Measurements from ENCODE around the gene MT1A.

Gene MT1A

DNA sequence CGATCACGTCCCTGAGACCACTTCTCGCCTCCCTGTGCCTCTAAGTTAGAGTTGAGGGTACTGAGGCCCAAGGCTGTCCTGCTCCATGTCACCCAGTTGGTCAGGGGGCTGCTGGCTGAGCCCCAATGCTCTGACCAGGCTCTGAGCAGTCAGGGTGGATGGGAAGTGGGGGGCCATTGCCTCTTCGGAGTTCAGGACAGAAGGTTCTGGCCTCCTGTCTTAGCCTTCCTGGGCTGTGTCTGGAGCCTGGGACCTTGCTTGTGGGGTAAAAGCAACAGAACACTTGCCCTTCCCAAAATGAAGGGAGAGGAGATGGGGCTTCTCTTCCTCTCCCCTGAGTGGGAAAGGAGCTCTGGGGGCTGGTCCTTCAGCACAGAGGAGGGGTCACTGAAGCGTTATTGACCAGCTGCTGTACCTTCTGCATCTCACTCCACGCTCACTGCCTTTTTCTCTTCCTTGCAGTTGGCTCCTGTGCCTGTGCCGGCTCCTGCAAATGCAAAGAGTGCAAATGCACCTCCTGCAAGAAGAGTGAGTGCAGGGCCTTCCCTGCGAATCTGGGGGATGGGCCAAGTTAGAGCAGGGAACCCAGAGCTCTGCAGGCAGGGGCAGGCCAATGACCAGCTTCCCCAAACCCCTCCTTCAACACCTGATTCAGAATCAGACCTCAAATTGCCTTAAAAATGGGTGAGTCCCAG, 44.4 kb downstream of the MT1A start:
- TF ChIP-seq, protein P1, sequence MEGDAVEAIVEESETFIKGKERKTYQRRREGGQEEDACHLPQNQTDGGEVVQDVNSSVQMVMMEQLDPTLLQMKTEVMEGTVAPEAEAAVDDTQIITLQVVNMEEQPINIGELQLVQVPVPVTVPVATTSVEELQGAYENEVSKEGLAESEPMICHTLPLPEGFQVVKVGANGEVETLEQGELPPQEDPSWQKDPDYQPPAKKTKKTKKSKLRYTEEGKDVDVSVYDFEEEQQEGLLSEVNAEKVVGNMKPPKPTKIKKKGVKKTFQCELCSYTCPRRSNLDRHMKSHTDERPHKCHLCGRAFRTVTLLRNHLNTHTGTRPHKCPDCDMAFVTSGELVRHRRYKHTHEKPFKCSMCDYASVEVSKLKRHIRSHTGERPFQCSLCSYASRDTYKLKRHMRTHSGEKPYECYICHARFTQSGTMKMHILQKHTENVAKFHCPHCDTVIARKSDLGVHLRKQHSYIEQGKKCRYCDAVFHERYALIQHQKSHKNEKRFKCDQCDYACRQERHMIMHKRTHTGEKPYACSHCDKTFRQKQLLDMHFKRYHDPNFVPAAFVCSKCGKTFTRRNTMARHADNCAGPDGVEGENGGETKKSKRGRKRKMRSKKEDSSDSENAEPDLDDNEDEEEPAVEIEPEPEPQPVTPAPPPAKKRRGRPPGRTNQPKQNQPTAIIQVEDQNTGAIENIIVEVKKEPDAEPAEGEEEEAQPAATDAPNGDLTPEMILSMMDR (IDR thresholded peaks at IDR 0.05; ENCODE audit: insufficient read depth, low read depth, low read length, missing control alignments), result no peak
- peak overlapping the region; percentile 63 for H3K4me3 ChIP-seq (ENCODE audit: low read depth, low read length)
- no peak for DNase-seq (ENCODE audit: low read depth)

DNA sequence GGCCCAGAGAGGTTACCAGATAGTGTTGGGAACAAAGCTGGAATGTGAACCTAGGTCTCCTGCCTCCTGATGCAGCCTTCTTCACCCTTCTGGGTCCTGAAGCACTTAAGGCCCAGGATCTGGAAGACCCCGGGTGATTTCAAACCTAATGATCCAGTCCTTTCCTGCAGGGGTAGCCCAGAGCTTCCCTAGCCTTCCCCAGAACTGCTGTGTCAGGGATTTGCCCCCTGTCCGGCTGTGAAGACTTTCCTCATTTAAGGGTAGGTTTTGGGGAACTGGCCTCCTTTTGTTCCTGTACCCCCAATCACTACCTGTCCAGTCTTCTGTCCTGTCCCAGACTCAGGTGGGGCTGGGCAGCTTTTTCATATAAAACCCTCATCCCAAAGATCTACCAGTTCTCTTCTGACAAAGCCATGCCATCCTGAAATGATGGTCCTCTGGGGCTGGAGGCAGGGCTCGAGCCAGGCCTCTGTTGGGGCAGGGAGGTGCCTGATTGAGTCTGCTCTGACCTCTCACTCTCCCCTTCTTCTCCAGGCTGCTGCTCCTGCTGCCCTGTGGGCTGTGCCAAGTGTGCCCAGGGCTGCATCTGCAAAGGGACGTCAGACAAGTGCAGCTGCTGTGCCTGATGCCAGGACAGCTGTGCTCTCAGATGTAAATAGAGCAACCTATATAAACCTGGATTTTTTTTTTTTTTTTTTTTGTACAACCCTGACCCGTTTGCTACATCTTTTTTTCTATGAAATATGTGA, 45.1 kb downstream of the MT1A start:
- H3K4me3 ChIP-seq (ENCODE audit: low read depth, low read length), result no peak overlapping the region
- TF ChIP-seq, protein P1 (IDR thresholded peaks at IDR 0.05; ENCODE audit: insufficient read depth, low read depth, low read length, missing control alignments), result no peak
- no peak for DNase-seq (ENCODE audit: low read depth)

DNA sequence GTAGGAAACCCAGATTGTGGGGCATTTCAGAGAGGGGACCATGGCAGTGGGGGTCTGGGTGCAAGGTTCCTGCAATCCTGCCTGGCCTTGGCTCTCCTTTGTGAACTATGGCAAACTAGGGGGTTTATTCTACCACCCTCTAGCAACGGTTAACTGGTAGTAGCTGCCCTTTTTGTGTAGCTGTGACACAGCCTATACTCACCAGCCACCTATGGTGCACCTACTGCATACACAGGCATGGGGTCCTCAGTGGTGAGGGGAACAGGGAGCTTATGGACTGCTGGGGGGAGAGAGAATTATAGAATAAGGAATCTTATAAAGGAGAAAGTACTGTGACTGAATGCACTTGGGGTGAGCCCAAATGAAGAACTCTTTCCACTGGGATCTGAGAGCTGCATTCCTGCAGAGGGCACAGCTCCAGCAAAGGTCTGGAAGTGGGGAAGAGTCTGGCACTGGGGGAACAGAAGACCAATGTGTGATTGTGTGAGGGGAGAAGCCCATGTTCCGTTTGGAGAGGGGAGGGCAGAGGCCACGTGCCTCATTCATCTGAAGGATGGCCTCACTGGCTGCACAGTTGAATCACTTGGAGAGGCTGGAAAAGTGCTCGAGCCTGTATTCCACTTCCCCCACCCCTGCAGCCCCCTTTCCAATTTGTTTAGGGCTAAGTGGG, 45.9 kb downstream of the MT1A start:
- H3K4me3 ChIP-seq (ENCODE audit: low read depth, low read length), result no peak overlapping the region
- no peak for DNase-seq (ENCODE audit: low read depth)
- TF ChIP-seq, protein P1 (IDR thresholded peaks at IDR 0.05; ENCODE audit: insufficient read depth, low read depth, low read length, missing control alignments), result no peak

DNA sequence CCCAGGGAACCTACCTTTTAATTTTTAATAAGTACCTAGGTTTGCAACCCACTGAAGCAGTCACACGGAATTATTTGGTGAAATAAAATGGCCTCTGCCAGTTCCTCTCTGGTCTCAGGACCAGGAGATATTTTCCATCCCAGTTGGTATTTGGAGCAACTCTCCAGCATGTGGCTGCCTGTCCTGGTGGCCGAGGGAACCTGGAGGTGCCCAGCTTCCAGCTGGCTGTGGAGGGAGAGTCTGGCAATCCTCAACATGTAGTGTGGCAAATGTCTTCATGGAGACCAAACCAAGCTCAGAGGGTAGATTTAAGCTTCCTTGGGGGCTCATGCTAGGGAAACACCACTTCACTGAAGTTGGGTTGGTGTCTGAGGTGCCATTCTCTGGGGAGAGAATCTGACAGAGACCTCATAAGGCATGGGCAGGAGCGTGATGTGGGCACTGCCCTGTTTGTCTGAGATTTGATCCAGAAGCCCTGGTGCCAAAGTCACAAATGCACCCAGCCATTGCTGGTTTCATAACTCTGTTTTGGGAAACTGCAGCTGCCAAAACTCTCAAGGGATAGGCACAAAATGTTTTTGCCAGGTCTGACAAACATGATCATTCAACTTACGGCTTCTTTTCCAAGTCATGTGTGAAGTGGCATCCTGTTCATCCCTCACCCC, 46.6 kb downstream of the MT1A start:
- no peak for DNase-seq (ENCODE audit: low read depth)
- TF ChIP-seq, protein P1 (IDR thresholded peaks at IDR 0.05; ENCODE audit: insufficient read depth, low read depth, low read length, missing control alignments), result no peak
- H3K4me3 ChIP-seq (ENCODE audit: low read depth, low read length), result no peak overlapping the region

DNA sequence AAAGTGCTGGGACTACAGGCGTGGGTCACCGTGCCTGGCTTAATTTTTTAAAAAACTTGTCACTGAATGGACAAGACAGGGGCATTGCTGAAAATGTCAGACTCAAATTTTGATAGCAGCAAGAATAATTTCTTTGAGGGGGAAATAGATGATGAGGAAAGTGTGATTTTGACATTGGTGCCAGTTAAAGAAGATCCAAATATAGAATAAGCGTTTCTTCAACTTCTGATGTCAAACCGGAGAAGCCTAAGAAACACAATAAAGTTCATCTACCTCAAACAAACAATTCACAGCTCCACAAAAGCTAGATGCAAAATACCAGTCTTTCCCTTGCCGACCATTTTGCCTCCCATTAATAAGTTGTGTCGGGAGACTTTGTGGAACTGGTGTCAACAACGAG, 48.3 kb downstream of the MT1A start:
- H3K4me3 ChIP-seq (ENCODE audit: low read depth, low read length), result no peak overlapping the region
- DNase-seq (ENCODE audit: low read depth), result no peak
- TF ChIP-seq, protein P1 (IDR thresholded peaks at IDR 0.05; ENCODE audit: insufficient read depth, low read depth, low read length, missing control alignments), result no peak

DNA sequence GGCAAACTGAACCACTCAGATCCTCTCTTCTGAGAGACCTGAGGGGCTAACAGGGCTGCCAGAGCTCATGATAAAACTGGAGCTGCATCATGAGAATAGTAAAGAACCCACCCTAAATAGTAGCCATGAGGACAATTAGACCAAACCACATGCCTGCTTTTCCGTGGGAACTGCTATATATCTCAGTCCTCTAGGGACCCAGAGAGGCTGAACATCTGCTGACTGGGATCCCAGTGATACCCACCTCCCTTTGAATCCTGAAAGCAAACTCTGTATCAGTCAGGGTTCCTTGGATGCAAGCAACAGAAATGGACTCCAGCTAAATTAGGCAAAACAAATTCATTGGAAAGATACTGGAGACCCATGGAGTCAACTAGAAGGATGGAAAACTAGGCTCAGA, 50.3 kb downstream of the MT1A start:
- no peak overlapping the region for H3K4me3 ChIP-seq (ENCODE audit: low read depth, low read length)
- no peak for DNase-seq (ENCODE audit: low read depth)
- TF ChIP-seq, protein P1 (IDR thresholded peaks at IDR 0.05; ENCODE audit: insufficient read depth, low read depth, low read length, missing control alignments), result no peak

All from GM12865 (cell line).